GM12878 (cell line): ENCODE data around the gene B4GALNT2. TPM values are rescaled to one million over a fixed set of nuclear protein-coding genes. Genes with fewer than 3 reads are reported as not detected.

Experiments used
- ATAC-seq: fragments of 200-7000 bp; cut with Tn5 transposase; 3 replicates; pipeline ENCODE4 v1.9.1; 2020; ENCODE audit warnings: mild to moderate bottlenecking, moderate library complexity
- BruUV-seq: library from RNA; stranded (reverse); fragments of 400-500 nt; replicated peaks from 2 replicates; lab custom pipeline; 2021; lab: Mats Ljungman, UMichigan
- CTCF ChIA-PET: fragments of 300-600 bp; sonication (Branson Sonifier 250); formaldehyde crosslinking; extraction: SDS; loops from one replicate; lab custom pipeline; 2021; ENCODE audit warnings: inconsistent platforms; lab: Yijun Ruan, JAX
- POLR2A ChIA-PET: fragments of 350-600 bp; formaldehyde crosslinking; extraction: SDS; loops from one replicate; lab custom pipeline; 2021; ENCODE audit warnings: inconsistent platforms; lab: Charles Lee
- RAD21 ChIA-PET: fragments of 300-600 bp; sonication (Branson Sonifier 250); formaldehyde crosslinking; loops from one replicate; lab custom pipeline; 2023; ENCODE audit warnings: antibody characterized with exemption; ENCODE audit not compliant: unreplicated experiment; lab: Charles Lee
- SMC1A ChIA-PET: fragments of 300-600 bp; sonication (Branson Sonifier 250); formaldehyde crosslinking; loops from one replicate; lab custom pipeline; 2023; ENCODE audit not compliant: unreplicated experiment, uncharacterized antibody; lab: Charles Lee
- DNase-seq: peaks from one replicate; pipeline ENCODE4 v3.0.0-alpha.2; 2011; ENCODE audit warnings: low read depth, low spot score
- FAIRE-seq: peaks from 3 replicates; lab custom pipeline; 2011; peaks lifted over from hg19 to GRCh38; lab: Jason Lieb, UNC
- H2AFZ ChIP-seq: 2 replicates; pipeline ENCODE4 v1.6.0; 2011; ENCODE audit warnings: low read depth, low read length, control low read depth; ENCODE audit not compliant: control insufficient read depth
- H3K27ac ChIP-seq: 2 replicates; pipeline ENCODE4 v1.5.1; 2011; ENCODE audit warnings: control low read depth; ENCODE audit not compliant: control insufficient read depth, insufficient read depth
- H3K27me3 ChIP-seq, 2 experiments: replicated peaks in 1 of 2; 2 replicates each; pipeline versions ENCODE4 v1.6.0 to v1.6.1; 2011; ENCODE audit warnings: low read length in 1 of 2; ENCODE audit not compliant: control insufficient read depth in 2 of 2, insufficient read depth in 2 of 2
- H3K36me3 ChIP-seq, 2 experiments: 2 replicates each; pipeline ENCODE4 v1.5.1; 2011; ENCODE audit warnings: low read length in 1 of 2; ENCODE audit not compliant: control insufficient read depth in 2 of 2, insufficient read depth in 2 of 2
- H3K4me1 ChIP-seq: 2 replicates; pipeline ENCODE4 v1.6.1; 2011; ENCODE audit warnings: mild to moderate bottlenecking, low read length, moderate library complexity, mixed read lengths; ENCODE audit not compliant: control insufficient read depth, insufficient read depth
- H3K4me2 ChIP-seq: 2 replicates; pipeline ENCODE4 v1.6.0; 2011; ENCODE audit warnings: control low read depth; ENCODE audit not compliant: control insufficient read depth, insufficient read depth
- H3K4me3 ChIP-seq: fragments of 200-600 bp; sonication (generic); 2 replicates; pipeline ENCODE4 v1.5.1; 2016
- H3K79me2 ChIP-seq: 2 replicates; pipeline ENCODE4 v1.6.0; 2011; ENCODE audit warnings: low read length; ENCODE audit not compliant: control insufficient read depth, insufficient read depth
- H3K9ac ChIP-seq: 2 replicates; pipeline ENCODE4 v1.8.0; 2011; ENCODE audit warnings: low read length, control low read depth, mixed read lengths; ENCODE audit not compliant: control insufficient read depth, insufficient read depth
- H3K9me3 ChIP-seq: replicated peaks from 3 replicates; pipeline ENCODE4 v1.5.1; 2011; ENCODE audit warnings: mild to moderate bottlenecking, low read length; ENCODE audit not compliant: control insufficient read depth, insufficient read depth
- H4K20me1 ChIP-seq: 2 replicates; pipeline ENCODE4 v1.6.0; 2011; ENCODE audit not compliant: control insufficient read depth, insufficient read depth
- FOS ChIP-seq: IDR thresholded peaks from 3 replicates; pipeline ENCODE4 v1.6.1; 2011; ENCODE audit warnings: borderline replicate concordance; ENCODE audit not compliant: insufficient read length; ENCODE audit errors: extremely low read depth
- FOXK2 ChIP-seq: fragments of 450-650 bp; IDR thresholded peaks from 2 replicates; pipeline ENCODE4 v1.6.1; 2017; ENCODE audit warnings: mild to moderate bottlenecking, moderate library complexity
- KLF5 ChIP-seq: fragments of 450-650 bp; IDR thresholded peaks from 2 replicates; pipeline ENCODE4 v1.6.1; 2014; ENCODE audit warnings: mild to moderate bottlenecking; ENCODE audit not compliant: partially characterized antibody
- NFYB ChIP-seq: IDR thresholded peaks from 2 replicates; pipeline ENCODE4 v1.6.1; 2011; ENCODE audit warnings: low read depth, mild to moderate bottlenecking, low read length, improper control_type of control experiment, moderate library complexity; ENCODE audit not compliant: insufficient read depth
- NRF1 ChIP-seq: conservative IDR thresholded peaks from 2 replicates; pipeline ENCODE4 v1.6.1; 2011; ENCODE audit warnings: mild to moderate bottlenecking, low read depth, low read length, improper control_type of control experiment
- POLR2AphosphoS5 ChIP-seq: IDR thresholded peaks from 2 replicates; pipeline ENCODE4 v1.6.1; 2011; ENCODE audit warnings: mild to moderate bottlenecking, low read length, inconsistent platforms
- RBBP5 ChIP-seq: fragments of 200-600 bp; sonication (generic); conservative IDR thresholded peaks from 2 replicates; pipeline ENCODE4 v1.6.1; 2016
- SMARCA5 ChIP-seq: fragments of 450-650 bp; IDR thresholded peaks from 2 replicates; pipeline ENCODE4 v1.6.1; 2017; ENCODE audit warnings: mild to moderate bottlenecking
- TCF3 ChIP-seq: IDR thresholded peaks from 2 replicates; pipeline ENCODE4 v1.6.1; 2012; ENCODE audit warnings: low read depth, mild to moderate bottlenecking, low read length, borderline replicate concordance; ENCODE audit not compliant: insufficient read depth
- YBX1 ChIP-seq: fragments of 450-650 bp; IDR thresholded peaks from 2 replicates; pipeline ENCODE4 v1.6.1; 2016; ENCODE audit warnings: antibody characterized with exemption
- ZNF207 ChIP-seq: fragments of 450-650 bp; IDR thresholded peaks from 2 replicates; pipeline ENCODE4 v1.6.1; 2014; ENCODE audit warnings: antibody characterized with exemption, mild to moderate bottlenecking, borderline replicate concordance
- WGBS: methylation state at CpG from one replicate; pipeline ENCODE4 v1.1.6; 2016; ENCODE audit warnings: low lambda C conversion rate; ENCODE audit not compliant: insufficient replicate concordance, insufficient coverage; ENCODE audit errors: missing lambda C conversion rate; 5-methylcytosine and 5-hydroxymethylcytosine counted together
- in situ Hi-C: fragments of 300-500 bp; cut with MboI; formaldehyde crosslinking; loops from 9 replicates; pipeline ENCODE4 v1.14.3; 2018; ENCODE audit warnings: mixed read lengths
- intact Hi-C: fragments of 100-400 bp; cut with micrococcal nuclease; formaldehyde crosslinking; loops from one replicate; pipeline ENCODE4 v1.14.2; 2022; ENCODE audit not compliant: unreplicated experiment
- polyA plus RNA-seq, 11 experiments: library from polyadenylated mRNA; depleted of rRNA in 4 of 11; unstranded in 6 of 11; stranded (reverse) in 5 of 11; fragments of >200 nt; fragmentation: Nextera tagmentation in 4 of 11; fragmentation: Illumina TruSeq in 1 of 11; extraction: Ambion mirVana in 4 of 11; extraction: Trizol in 1 of 11; gene quantifications; 1 replicate in 1 of 11; 2 replicates in 10 of 11; pipeline versions ENCODE4 v1.2.1 to v1.2.3, GENCODE V29; 2011 to 2016; ENCODE audit warnings: inconsistent platforms in 2 of 11, missing spikeins in 2 of 11, low read depth in 1 of 11
- total RNA-seq, 4 experiments: library from RNA; depleted of rRNA in 3 of 4; stranded (reverse); fragments of >200 nt in 3 of 4; fragmentation: Illumina TruSeq in 1 of 4; extraction: Trizol in 1 of 4; gene quantifications; 2 replicates each; pipeline versions ENCODE4 v1.2.1 to v1.2.3, GENCODE V29; 2013 to 2021
- TF ChIP-seq, protein P1 (sequence below): fragments of 450-650 bp; IDR thresholded peaks from 2 replicates; pipeline ENCODE4 v1.6.1; 2018; ENCODE audit warnings: borderline replicate concordance, mild to moderate bottlenecking; ENCODE audit not compliant: partially characterized antibody
- TF ChIP-seq, protein P2 (sequence below): fragments of 450-650 bp; IDR thresholded peaks from 2 replicates; pipeline ENCODE4 v1.6.1; 2016; ENCODE audit warnings: mild to moderate bottlenecking, moderate library complexity, borderline replicate concordance
- TF ChIP-seq, protein P3 (sequence below): fragments of 450-650 bp; IDR thresholded peaks from 2 replicates; pipeline ENCODE4 v1.6.1; 2016; ENCODE audit warnings: mild to moderate bottlenecking

The B4GALNT2 gene
- total and polyA plus RNA-seq, 10 of the 15 experiments (the other 5 are each of a cell fraction or from before 2014, with no cell fraction given), result not detected

GRCh38 chr17:49197346-49197998 is 64.9 kb downstream of the B4GALNT2 start (continued):
- TF ChIP-seq, protein P1, sequence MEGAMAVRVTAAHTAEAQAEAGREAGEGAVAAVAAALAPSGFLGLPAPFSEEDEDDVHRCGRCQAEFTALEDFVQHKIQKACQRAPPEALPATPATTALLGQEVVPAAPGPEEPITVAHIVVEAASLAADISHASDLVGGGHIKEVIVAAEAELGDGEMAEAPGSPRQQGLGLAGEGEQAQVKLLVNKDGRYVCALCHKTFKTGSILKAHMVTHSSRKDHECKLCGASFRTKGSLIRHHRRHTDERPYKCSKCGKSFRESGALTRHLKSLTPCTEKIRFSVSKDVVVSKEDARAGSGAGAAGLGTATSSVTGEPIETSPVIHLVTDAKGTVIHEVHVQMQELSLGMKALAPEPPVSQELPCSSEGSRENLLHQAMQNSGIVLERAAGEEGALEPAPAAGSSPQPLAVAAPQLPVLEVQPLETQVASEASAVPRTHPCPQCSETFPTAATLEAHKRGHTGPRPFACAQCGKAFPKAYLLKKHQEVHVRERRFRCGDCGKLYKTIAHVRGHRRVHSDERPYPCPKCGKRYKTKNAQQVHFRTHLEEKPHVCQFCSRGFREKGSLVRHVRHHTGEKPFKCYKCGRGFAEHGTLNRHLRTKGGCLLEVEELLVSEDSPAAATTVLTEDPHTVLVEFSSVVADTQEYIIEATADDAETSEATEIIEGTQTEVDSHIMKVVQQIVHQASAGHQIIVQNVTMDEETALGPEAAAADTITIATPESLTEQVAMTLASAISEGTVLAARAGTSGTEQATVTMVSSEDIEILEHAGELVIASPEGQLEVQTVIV, result no peak
- no peak for TF ChIP-seq RBBP5

DNA sequence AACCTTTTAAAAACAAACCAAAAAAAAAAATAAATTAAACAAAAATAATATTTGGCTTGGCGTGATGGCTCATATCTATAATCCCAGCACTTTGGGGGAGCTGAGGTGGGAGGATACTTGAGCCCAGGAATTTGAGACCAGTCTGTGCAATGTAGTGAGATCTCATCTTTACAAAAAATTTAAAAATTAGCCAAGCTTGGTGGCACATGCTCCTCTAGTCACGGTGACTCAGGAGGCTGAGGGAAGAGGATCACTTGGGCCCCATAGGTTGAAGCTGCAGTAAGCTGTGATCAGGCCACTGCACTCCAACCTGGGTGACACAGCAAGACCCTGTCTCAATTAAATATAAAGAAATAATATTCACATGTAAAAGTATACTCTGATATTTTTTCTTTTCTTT is 65.6 kb downstream of the B4GALNT2 start:
- Histone ChIP-seq H3K79me2 (no peaks in the 10 kb centered on the region), H3K4me2 (no peak overlapping the region), H3K9ac (no peak overlapping the region), H3K4me3 (no peak overlapping the region), H2AFZ (no peak overlapping the region), H3K27ac (no peak overlapping the region), H3K27me3 (no peaks in the 10 kb centered on the region), H4K20me1 (no peaks in the 10 kb centered on the region), H3K9me3 (no peaks in the 10 kb centered on the region), H3K4me1 (peaks cover 28% of the 10 kb centered on the region), H3K36me3 (no peaks in the 10 kb centered on the region)
- BruUV-seq, result no TSS peak
- SMC1A ChIA-PET, result interaction anchor here (1.1 to 12.1 kb wide), 4 partner anchors 9 to 30 kb away, joined by 3 to 354 read pairs (median 3); partner anchors contain the start of genes ABI3 and GNGT2
- CTCF ChIA-PET, result interaction anchor here (0.7 to 3.8 kb wide), 8 partner anchors 11 to 29 kb away, joined by 3 to 20 read pairs (median 4); no protein-coding TSS in a partner anchor
- WGBS, result 71% methylated on average over 2 of the region's 2 CpGs
- in situ Hi-C loops (no loop called here), intact Hi-C loops (loop anchor here (10.0 kb wide), 1 partner anchor 303 kb away; the partner anchor contains the start of gene ATP5MC1)
- POLR2A ChIA-PET, result interaction anchor here (0.7 to 16.8 kb wide), 3 partner anchors 15 to 1024 kb away, joined by 3 to 537 read pairs (median 3); partner anchors contain the start of genes ABI3 and GNGT2
- no peak for DNase-seq
- no peak for ATAC-seq
- FAIRE-seq, result no peak
- RAD21 ChIA-PET, result interaction anchor here (0.7 to 12.9 kb wide), 4 partner anchors 15 to 170 kb away, joined by 3 to 355 read pairs (median 3); partner anchors contain the start of genes ABI3 and GNGT2
- TF ChIP-seq SMARCA5 (no peak), TCF3 (no peak), NRF1 (no peak), FOS (no peak), ZNF207 (no peak), NFYB (no peak), YBX1 (no peak), FOXK2 (no peak), KLF5 (no peak), POLR2AphosphoS5 (no peak)
- TF ChIP-seq, protein P2, sequence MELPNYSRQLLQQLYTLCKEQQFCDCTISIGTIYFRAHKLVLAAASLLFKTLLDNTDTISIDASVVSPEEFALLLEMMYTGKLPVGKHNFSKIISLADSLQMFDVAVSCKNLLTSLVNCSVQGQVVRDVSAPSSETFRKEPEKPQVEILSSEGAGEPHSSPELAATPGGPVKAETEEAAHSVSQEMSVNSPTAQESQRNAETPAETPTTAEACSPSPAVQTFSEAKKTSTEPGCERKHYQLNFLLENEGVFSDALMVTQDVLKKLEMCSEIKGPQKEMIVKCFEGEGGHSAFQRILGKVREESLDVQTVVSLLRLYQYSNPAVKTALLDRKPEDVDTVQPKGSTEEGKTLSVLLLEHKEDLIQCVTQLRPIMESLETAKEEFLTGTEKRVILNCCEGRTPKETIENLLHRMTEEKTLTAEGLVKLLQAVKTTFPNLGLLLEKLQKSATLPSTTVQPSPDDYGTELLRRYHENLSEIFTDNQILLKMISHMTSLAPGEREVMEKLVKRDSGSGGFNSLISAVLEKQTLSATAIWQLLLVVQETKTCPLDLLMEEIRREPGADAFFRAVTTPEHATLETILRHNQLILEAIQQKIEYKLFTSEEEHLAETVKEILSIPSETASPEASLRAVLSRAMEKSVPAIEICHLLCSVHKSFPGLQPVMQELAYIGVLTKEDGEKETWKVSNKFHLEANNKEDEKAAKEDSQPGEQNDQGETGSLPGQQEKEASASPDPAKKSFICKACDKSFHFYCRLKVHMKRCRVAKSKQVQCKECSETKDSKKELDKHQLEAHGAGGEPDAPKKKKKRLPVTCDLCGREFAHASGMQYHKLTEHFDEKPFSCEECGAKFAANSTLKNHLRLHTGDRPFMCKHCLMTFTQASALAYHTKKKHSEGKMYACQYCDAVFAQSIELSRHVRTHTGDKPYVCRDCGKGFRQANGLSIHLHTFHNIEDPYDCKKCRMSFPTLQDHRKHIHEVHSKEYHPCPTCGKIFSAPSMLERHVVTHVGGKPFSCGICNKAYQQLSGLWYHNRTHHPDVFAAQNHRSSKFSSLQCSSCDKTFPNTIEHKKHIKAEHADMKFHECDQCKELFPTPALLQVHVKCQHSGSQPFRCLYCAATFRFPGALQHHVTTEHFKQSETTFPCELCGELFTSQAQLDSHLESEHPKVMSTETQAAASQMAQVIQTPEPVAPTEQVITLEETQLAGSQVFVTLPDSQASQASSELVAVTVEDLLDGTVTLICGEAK, result no peak
- TF ChIP-seq, protein P3, sequence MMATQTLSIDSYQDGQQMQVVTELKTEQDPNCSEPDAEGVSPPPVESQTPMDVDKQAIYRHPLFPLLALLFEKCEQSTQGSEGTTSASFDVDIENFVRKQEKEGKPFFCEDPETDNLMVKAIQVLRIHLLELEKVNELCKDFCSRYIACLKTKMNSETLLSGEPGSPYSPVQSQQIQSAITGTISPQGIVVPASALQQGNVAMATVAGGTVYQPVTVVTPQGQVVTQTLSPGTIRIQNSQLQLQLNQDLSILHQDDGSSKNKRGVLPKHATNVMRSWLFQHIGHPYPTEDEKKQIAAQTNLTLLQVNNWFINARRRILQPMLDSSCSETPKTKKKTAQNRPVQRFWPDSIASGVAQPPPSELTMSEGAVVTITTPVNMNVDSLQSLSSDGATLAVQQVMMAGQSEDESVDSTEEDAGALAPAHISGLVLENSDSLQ, result no peak
